HG02870 (cell line): ENCODE data around the gene FSIP2.

ENCODE experiments used
- ATAC-seq: cut with Tn5 transposase; IDR thresholded peaks from one replicate; pipeline ENCODE4 v1.9.1; 2021; ENCODE audit warnings: mild to moderate bottlenecking, moderate library complexity; ENCODE audit not compliant: unreplicated experiment

The FSIP2 gene

GRCh38 chr2:185738679-185739472 is at the start of gene FSIP2:
FSIP2 (plus strand) TSS chr2:185738804; CDS start chr2:185738895, 91 bp downstream.
- peak; percentile 89 for ATAC-seq

- ATAC-seq: no peak
These were observed 48.6 kb upstream of the FSIP2 start for GRCh38 chr2:185689906-185690539.

DNA sequence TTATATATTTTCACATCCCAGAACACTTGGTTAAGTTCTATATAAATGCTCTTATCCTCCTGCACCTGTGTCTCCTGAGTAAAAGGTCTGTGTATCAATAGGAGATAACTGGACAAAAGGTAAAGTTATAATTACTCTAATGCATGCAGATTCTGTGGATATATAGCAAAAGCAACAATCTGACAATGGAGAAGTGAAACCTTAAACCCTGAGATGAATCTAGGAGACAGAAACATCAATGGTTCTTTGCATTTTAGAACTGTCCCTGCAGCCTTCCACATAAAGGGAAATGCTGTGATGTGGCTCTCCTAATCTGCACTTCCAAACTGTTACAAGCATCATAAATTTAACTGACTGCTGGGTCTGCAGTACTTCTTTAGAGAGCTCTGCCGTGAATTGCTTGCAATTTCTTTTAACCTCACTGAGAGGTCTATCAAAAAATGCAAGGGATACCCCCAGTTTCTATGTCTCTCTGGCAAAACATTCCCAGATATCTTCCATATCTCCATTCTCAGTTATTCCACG is 42.8 kb upstream of the FSIP2 start:
- ATAC-seq: no peak

DNA sequence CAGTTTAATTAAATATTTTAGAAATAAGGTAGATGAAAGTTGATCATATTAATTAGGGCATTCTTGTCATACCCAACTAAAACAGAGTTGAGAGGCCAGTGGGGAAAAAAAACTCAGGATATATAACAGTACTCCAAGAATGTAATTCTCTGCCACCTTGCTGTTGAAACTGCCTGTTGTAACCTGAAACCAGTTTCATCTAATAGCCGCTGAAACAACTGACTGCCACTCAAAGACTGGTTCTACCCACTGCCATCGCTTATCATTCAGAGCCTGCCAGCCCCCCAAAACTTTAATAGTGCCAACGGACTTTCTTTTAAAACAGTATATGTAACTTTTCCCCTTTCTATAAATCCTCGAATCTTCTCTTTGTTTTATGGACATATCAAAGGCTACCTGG is 37.7 kb upstream of the FSIP2 start:
- no peak for ATAC-seq

- no peak for ATAC-seq
These were observed 3.9 kb upstream of the FSIP2 start for GRCh38 chr2:185734658-185735057.

- ATAC-seq: no peak
These were observed 2.4 kb upstream of the FSIP2 start for GRCh38 chr2:185736210-185736609.

GRCh38 chr2:185745864-185746859 is 7.6 kb downstream of the FSIP2 start:
- no peak for ATAC-seq

- ATAC-seq: no peak
These were observed 18.8 kb downstream of the FSIP2 start for GRCh38 chr2:185757356-185757755.

GRCh38 chr2:185771396-185771795 is 32.8 kb downstream of the FSIP2 start:
- ATAC-seq: no peak

GRCh38 chr2:185780890-185781289 is 42.3 kb downstream of the FSIP2 start:
- ATAC-seq: no peak

GRCh38 chr2:185782223-185782769 is 43.7 kb downstream of the FSIP2 start:
- ATAC-seq: no peak

GRCh38 chr2:185785156-185785555 is 46.6 kb downstream of the FSIP2 start:
- no peak for ATAC-seq

DNA sequence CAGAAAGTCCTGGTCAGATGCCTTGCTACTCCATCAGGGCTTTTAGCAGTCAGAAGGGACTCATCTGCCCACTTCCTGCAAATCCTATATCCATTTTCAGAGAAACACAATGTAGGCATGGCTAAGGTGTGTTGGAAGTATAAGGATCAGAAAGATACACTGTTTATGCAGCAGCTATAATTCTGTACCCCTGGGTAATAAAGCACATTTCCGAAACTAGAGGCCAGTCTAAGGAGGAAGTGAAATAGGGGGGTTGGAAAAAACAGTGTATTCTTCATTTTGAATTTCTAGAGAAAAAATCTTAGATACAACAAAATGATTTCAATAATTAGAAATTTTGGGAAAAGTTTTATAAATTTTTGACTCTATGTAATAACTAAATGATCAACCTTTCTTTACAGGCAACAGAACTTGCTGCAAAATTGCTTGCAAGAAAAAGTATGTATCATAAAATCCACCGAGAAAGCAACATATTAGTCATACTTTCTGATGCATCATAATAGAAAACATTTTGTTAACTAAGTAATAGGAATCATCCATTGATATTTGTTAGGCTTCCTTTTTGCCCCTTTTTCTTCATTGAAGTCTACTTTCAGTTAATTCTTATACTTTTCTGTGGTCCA is 47.4 kb downstream of the FSIP2 start:
- peak; percentile 81 for ATAC-seq

DNA sequence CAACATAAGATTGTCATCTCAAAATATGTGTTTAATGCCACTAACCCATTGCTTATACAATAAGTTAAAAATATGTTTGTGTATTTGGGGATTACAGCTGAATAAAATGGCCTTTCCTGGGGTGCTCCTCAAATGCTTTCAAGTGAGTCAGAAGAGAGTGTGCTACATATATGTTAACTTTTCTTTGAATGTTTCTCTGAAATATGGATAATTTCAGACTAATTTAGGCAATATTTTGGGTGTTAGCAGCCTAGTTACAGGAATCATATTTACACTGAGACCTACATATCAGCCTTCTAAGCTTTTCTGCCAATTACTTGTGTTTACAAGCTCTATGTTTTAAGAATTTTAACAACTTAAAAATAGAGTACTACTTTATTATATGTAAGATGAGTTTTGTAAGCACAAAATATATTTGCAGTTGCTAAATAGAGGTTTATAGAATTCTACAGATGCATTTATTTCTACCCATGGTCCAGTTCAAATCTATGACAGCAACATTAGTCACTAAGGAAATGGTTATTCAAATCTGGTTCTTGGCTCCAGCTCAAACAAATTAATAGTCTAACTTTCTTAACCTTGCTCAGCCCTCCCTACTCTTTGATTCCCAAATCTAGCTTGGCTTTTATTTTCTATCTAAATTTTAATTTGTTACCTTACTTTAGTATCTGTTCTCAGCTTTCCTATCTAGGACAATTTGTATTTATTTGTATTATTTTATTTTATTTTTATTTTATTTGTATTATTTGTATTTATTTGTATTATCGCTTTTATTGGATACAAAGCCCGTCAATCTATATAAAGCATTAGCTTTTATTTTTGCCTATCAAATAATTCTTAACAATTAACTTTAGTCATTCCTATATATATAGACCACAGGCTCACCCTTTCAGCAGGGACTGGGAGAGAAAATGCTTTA is 48.9 kb downstream of the FSIP2 start:
- ATAC-seq: no peak

GRCh38 chr2:185790361-185790760 is 51.8 kb downstream of the FSIP2 start:
- peak; percentile 75 for ATAC-seq

DNA sequence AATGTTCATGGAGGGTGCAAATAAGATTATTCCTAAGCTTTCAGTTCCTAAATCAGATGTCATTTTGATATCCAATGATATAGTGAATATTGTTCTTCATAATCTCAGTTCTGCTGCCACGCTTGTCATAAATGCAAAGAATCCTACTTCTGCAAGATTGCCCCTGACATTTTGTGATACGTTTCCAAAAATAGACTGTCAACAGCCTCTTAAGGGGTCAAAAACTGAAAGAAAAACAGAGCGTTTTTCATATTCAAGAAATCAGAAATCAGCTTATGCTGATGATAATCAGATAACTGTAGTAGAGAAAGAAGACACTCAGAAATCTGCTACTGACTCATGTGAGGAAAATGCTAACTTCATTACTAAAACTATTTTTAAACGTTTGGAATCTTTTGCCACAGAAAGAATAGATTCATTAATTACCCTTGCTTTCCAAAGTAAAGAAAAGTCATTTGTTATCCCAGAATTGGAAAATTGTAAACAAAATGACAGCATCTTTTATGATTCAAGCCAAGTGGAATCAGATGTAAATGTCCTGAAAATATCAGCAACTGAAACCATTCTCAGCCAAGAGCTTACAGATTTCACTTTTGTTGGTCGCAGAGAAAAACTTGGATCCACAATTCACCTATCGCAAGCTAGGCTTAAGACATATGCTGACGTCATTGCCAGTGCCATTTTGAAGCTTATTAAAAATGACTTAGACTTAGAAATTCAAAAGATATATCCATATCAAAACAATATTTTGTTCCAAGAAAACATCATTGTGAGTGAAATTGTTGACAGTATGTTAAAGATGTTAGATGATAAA is 55.1 kb downstream of the FSIP2 start:
- ATAC-seq: no peak

DNA sequence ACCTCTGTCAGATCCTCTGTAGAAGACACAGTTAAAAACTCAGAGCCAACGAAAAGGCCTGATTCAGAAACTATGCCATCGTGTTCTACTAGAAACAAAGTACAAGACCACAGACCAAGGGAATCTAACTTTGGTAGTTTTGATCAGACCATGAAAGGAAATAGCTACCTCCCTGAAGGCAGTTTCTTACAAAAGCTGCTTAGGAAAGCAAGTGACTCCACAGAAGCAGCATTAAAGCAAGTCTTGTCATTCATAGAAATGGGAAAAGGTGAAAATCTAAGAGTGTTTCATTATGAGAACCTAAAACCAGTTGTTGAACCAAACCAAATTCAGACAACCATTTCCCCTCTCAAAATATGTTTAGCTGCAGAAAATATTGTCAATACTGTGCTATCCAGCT is 58.2 kb downstream of the FSIP2 start:
- ATAC-seq: peak; percentile 78

DNA sequence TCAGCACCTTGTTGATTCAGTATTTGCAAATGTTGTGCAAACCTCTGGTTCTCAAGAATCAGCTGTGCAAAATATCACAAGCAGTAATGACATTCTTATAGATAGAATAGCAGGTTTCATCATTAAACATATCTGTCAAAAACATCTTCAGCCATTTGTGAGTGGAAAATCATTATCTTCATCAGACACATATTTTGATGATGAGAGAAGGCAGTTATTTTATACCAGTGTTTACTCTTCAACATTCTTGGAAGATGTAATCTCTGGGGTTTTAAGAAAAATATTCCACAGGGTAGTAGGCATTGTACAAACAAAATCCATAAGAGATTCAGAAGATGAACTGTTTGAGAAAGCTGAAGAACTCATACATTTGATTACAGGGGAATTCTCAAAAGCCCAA is 64.3 kb downstream of the FSIP2 start:
- no peak for ATAC-seq
